ENCODE results near the gene FGFRL1.

GRCh38 chr4:1052231-1052671 lies 40.8 kb downstream of the FGFRL1 start:
- TF ChIP-seq CTCF (conservative IDR thresholded peaks at IDR 0.05; ENCODE audit: low read depth, low read length) (no peak), EZH2 (IDR thresholded peaks at IDR 0.05; ENCODE audit: borderline replicate concordance, low read depth, low read length, poor library complexity, severe bottlenecking) (no peak)
